SKM-1 treated with dmso at 0.1 percent for 144 hours (cell line): ENCODE measurements around the gene LMBR1.
"Not testable (repeated sequence)": the region's sequence is repeated elsewhere in the genome, so short reads cannot be mapped to it uniquely, and the experiment has no call there.

Experiments used
- DNase-seq: peaks from one replicate; lab custom pipeline; 2025; ENCODE audit not compliant: unreplicated experiment; lab: John Stamatoyannopoulos, UW

The LMBR1 gene

GRCh38 chr7:156659961-156660360 lies 233.0 kb downstream of the LMBR1 start:
- DNase-seq, result no peak

GRCh38 chr7:156659203-156659602 lies 233.8 kb downstream of the LMBR1 start:
- no peak for DNase-seq

- no peak for DNase-seq
Measured at GRCh38 chr7:156657681-156658080, 235.3 kb downstream of the LMBR1 start.

- DNase-seq, result no peak
Measured at GRCh38 chr7:156656598-156656997, 236.4 kb downstream of the LMBR1 start.

DNA sequence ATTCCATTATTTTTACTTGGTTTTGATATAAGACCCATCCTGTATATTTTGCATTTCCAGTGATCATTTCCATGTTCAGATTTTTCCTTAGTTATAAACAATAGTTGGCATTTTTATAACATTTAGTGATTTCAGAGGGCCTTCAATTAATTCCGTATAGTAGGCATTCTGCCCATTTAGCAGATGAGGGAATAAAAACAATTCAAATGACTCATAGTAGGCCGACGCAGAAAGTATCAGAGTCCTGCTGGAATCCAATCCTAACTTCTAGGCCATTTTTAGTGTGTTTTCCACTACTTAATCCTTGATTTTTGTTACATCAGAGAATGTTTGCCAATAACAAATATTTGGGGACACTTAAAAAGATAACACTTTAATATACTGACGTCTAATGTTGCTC lies 237.0 kb downstream of the LMBR1 start:
- no peak for DNase-seq

DNA sequence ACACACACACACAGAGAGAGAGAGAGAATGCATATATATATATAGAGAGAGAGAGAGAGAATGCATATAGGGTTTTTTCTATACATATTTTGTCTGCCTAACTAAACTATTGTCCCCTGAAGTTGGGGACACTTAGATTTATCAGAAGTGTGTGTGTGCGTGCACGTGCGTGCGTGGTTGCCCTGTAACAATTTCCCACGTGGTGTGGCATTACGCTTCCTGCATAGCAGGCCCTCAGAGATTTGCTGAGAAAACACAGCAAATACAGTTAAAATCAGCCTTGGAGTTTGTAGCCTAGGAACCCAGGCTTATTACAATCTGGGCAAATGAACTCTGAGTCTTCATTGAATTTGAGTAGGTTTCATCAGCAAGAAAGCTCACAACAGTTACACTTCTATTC lies 237.7 kb downstream of the LMBR1 start:
- DNase-seq, result no peak

DNA sequence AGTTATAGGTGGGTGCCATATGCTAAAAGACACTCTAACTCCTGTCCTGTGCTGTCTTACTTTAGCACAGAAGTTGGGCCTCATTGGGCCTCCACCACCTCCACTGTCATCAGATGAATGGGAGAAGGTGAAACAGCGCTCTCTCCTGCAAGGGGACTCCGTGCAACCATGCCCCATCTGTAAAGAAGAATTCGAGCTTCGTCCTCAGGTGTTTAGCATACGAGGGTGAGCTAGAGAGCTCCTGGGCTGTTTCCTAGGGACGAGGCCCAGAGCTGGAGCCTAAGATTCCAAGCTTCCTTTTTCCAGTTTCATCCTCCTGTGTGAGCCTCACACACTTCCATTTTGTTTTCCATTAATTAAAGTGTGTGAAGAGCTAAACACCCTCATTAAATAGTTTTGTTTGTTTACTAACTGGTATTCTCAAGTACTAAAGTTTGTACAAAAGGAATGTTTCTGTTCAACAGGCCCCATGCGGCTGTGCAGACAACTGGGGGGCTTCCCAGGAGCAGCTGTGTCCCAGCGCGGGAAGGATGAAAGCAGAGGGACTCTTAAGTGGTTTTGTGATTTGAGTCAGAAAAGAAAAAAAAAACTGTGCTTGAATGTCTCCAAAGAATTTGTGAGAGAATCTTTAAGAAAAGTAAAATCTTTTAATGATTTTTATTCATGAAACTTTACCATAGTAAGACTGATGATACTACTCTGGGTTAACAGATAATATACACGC lies 238.3 kb downstream of the LMBR1 start:
- DNase-seq, result no peak

- no peak for DNase-seq
Measured at GRCh38 chr7:156652886-156653568, 240.0 kb downstream of the LMBR1 start.

DNA sequence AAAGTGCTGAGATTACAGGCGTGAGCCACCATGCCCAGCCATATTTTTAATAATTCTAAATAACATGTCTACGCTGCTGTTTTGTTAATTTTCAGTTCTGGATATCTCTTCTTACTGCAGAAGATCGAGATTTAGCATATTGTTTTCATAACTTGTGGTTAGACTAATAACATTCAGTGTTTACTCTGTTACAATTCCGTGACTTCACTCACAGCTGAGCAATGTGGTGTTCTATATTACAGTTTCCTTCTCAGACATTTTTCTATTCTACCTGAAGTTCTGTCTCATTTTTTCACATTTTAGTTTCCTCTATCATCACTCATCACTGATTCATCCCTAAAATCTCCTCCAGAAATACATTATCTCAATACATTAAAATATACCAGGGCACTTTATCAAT lies 241.5 kb downstream of the LMBR1 start:
- DNase-seq, result no peak

DNA sequence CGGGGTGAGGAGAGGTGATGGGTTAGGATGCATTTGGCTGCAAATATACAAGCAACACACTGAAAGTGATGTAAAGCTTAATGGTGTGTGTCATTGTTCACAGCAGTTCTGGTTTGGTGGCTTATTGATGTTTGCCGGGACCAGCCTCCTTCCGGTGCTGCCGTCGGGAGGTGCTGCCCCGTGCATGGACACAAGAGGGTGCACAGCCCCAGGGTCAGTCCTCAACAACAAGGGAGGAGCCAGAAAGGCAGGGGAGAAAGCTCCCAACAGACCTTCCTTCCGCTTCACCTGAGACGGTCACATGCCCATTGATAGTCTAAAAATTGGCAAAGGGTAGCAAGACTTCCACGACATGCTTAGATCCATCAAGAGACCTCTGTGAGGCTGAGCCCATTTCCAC lies 242.9 kb downstream of the LMBR1 start:
- DNase-seq, result no peak

GRCh38 chr7:156647330-156647729 lies 245.7 kb downstream of the LMBR1 start:
- not testable (repeated sequence) for DNase-seq

GRCh38 chr7:156642306-156643045 lies 250.5 kb downstream of the LMBR1 start:
- DNase-seq, result no peak

DNA sequence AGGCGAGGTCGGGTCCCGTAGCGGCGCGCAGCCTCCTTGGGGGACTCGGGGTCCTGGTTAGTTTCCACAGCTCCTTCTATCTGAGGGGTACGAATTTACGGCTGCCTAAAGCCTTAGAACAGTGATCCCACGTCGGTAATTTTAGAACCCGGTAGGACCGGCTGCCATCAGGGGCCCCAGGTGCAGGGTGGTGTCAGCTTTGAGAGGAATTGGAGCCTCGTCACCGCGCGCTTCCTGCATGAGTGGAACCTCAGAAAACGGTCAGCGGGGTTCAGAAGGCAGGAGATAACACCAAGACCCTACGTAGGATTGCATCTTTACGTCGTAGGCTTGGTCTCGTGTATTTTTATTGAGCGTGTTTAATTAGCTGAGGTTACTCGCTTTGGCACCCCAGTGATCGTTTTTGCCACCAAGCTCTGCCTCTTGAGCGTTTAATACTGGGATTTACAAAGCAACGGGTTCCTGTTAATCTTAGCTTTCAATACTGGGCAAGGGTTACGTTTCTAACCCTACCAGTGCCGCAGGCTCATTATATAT lies 252.0 kb downstream of the LMBR1 start:
- DNase-seq, result no peak

- peak; percentile 36 for DNase-seq
Measured at GRCh38 chr7:156640257-156640948, 252.6 kb downstream of the LMBR1 start, which contains the start of gene RNF32. Gene RNF32 (plus strand): TSS chr7:156640774. CDS start chr7:156643878, 3,104 bp downstream.

GRCh38 chr7:156639426-156640256 lies 253.3 kb downstream of the LMBR1 start:
- DNase-seq, result no peak

DNA sequence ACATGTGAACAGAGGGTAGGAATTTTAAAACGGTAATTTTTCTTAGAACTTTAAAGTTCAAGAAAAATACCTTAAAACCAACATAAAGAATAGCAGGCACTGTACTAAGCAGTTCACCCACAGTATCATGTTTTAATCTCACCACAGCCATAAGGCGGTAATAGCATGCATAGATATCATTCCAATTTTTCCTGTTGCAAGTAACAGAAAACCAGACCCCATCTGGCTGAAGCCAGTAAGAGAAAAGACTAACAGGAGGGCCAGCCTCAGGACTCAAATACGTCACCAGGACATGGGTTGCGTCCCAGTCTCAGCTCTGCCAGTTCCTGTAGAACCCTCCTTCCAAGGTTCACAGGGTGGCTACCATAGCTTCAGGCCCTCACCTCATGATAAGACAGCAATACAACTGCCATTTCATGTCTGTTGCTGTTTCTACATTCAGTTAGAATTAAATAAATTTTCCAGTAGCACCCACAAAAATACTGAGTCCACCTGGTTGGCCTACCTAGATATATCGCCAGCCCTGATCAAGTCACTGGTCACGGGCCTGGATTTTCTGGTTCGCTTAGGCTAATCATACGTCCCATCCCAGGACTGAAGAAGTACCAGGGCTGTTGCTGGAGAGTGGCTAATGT lies 254.4 kb downstream of the LMBR1 start:
- DNase-seq, result no peak

DNA sequence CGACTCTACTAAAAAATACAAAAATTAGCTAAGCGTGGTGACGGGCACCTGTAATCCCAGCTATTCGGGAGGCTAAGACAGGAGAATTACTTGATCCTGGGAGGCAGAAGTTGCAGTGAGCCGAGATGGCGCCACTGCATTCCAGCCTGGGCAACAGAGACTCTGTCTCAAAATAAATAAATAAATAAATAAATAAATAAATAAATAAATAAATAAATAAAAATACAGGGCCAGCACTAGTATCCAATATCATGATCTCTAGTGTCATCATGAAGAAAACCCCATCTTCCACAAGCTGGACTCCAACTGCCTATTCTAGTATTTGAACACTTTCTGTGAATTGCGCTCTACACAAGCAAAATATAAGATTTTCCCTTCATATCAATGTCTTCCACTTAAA lies 255.9 kb downstream of the LMBR1 start:
- DNase-seq, result not testable (repeated sequence)

DNA sequence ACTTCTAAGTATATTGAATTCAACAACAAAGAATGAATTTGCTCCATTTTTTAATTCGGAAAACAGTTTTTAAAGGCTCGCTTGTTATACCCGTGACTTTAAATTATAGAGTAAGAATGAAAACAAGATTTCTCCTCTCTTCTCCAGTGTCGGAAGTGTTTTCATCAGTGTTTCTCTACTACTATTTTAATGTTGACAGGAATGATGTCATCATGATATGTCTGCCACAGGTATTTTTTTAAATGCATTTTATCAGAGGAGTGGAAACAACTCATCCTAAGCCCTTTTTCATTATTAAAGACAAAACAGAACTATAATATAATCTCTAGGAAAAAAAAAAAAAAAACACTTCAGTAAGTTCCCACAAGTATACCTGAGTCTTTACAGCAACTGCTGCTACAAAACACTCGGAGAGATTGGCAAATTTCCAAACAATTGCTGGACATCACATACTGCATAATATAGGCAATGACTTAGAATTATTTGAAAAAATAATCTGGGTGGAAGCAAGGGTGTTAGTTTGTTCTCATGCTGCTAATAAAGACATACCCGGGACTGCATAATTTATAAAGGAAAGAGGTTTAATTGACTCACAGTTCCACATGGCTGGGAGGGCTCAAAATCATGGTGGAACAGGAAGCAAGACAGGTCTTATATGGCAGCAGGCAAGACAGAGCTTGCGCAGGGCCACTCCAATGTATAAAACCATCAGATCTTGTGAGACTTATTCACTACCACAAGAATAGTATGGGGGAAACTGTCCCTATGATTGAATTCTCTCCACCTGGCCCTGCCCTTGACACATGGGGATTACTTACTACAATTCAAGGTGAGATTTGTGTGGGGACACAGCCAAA lies 257.2 kb downstream of the LMBR1 start:
- DNase-seq, result no peak

- no peak for DNase-seq
Measured at GRCh38 chr7:156634117-156634516, 258.9 kb downstream of the LMBR1 start.
